ENCODE measurements around the gene RPGR. TPM values are rescaled to one million over a fixed set of nuclear protein-coding genes. Genes with fewer than 3 reads are reported as not detected.

The RPGR gene
- total RNA-seq, 1 experiment from 2014 or later: 8.3 TPM

DNA sequence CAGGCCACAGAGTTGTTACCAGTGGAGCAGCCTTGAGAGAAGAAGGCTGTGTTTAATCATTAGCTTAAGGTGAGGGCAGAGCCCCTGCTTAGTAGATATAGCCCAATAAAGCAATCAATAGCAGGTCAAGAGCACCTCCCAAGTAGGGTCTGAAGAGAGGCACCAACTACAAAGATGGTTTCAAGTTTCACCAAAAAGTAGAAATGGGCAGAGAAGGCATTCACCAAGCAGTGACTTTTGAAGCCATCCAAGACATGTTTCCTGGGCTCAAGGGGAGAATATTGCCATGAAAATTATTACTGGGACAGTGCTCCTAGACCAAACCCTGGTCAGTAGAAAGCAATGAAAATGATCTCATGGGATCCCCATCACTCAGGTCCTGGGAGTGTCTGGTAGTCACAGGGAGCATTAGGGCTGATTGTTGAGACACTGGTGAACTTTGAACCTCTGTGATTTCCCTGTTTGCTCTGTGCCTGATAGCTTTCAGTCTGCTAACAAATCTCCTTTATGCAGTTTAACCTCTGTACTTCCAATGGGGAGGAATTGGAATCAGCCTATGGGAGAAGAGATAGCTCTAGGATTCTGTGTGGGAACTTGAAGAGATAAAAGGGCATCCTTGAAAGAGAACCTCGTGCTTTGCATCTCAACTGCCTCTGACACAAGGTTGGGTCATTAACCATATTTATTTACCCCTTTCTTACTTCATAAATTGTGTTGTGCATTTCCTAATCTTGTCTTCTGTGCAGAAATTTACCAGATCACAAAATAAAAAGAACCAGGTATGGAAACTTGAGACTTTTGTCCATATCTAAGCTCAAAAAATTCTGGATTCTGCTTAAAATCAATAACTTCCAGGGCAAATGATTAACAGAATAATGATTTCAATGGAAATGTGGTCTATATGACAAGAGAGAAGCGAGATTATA, 15.8 kb upstream of the RPGR start:
- no peaks in the 10 kb centered on the region for H3K9me2 ChIP-seq (replicated peaks; ENCODE audit: low read length)
- no peaks in the 10 kb centered on the region for H4K20me1 ChIP-seq (ENCODE audit: low read length)
- H3K4me2 ChIP-seq (ENCODE audit: low read length): no peak overlapping the region
- BruUV-seq (replicated peaks): no TSS peak
- H3K4me1 ChIP-seq (ENCODE audit: insufficient read depth, low read length): no peaks in the 10 kb centered on the region
- ChIA-PET POLR2A (ENCODE audit: unreplicated experiment) (no interaction called here), CTCF (no interaction called here)
- H3K4me3 ChIP-seq (ENCODE audit: low read length): no peak overlapping the region
- H3K36me3 ChIP-seq (ENCODE audit: low read depth, low read length): no peaks in the 10 kb centered on the region
- H2AFZ ChIP-seq (ENCODE audit: low read length): no peak overlapping the region
- DNase-seq: no peak
- H3K27ac ChIP-seq (ENCODE audit: low read length): no peak overlapping the region
- ATAC-seq: no peak
- no peaks in the 10 kb centered on the region for H3K9me3 ChIP-seq (ENCODE audit: low read length)
- intact Hi-C loops (cut with micrococcal nuclease): no loop called here
- peaks cover 9% of the 10 kb centered on the region; the same call in 1 of the 2 replicates for H3K27me3 ChIP-seq (ENCODE audit: low read length)
- H3F3A ChIP-seq (ENCODE audit: low read length, unreplicated experiment): no peaks in the 10 kb centered on the region
- H3K79me2 ChIP-seq (ENCODE audit: low read length): no peaks in the 10 kb centered on the region
- H3K9ac ChIP-seq (ENCODE audit: low read length): no peak overlapping the region
- TF ChIP-seq EZH2phosphoT487 (IDR thresholded peaks at IDR 0.05; ENCODE audit: borderline replicate concordance, low read length) (no peak), EZH2 (IDR thresholded peaks at IDR 0.05; ENCODE audit: low read length, unreplicated experiment) (no peak)
- TF ChIP-seq, protein P1, sequence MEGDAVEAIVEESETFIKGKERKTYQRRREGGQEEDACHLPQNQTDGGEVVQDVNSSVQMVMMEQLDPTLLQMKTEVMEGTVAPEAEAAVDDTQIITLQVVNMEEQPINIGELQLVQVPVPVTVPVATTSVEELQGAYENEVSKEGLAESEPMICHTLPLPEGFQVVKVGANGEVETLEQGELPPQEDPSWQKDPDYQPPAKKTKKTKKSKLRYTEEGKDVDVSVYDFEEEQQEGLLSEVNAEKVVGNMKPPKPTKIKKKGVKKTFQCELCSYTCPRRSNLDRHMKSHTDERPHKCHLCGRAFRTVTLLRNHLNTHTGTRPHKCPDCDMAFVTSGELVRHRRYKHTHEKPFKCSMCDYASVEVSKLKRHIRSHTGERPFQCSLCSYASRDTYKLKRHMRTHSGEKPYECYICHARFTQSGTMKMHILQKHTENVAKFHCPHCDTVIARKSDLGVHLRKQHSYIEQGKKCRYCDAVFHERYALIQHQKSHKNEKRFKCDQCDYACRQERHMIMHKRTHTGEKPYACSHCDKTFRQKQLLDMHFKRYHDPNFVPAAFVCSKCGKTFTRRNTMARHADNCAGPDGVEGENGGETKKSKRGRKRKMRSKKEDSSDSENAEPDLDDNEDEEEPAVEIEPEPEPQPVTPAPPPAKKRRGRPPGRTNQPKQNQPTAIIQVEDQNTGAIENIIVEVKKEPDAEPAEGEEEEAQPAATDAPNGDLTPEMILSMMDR (conservative IDR thresholded peaks at IDR 0.05; ENCODE audit: low read depth, low read length): no peak

DNA sequence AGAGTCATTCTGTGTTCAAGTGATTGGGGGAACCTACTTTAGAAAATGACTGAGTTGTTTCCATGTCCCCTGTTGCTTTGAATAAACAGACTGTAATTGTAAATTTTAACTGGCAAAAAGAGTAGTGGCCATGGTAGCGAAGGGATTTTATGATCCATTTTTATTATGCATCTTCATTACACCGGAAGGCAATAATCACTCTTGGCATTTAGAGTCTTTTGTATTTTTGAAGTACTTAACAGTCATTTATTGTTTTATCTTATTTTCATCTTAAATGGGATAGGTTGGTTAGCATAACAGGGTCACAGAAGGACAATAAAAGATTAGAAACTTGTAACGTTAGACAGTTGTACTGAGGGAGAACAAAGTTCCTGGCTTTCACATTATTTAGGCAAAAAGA, 14.1 kb upstream of the RPGR start:
- BruUV-seq (replicated peaks): no TSS peak

DNA sequence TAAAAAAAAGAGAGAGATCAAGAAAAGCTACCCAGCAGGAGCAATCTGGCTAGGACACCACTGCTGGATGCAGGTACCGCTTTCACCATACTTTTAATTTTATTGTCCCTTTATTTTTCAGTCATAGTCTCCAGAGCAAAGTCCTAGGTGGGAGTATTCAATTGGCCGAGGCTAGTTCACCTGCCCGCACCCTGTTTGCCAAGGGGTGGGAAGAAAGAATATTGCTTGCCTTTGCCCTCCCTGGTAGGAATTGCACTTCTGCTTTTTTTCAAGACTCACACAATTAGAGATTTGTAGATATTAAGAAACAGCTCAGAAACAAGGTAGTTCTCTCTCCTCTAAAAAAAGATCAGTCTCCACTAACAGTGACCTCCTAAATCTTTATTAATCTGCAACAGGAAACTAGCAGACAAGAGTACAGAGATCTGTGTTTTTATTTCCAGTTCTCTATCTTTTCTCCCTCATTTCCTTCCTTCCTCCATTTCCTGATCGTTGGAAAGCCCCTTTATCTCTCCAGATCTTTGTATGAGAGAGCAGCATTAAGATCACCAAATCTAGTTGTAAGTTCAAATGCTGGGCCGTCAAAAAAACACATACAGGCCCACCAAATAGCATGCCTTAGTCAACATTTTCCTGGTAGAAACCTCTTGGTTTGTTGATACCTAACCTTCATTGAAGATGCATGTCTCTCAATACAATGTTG, 9.4 kb upstream of the RPGR start:
- Histone ChIP-seq H4K20me1 (ENCODE audit: low read length) (no peaks in the 10 kb centered on the region), H3K4me2 (ENCODE audit: low read length) (no peak overlapping the region), H3K9me2 (replicated peaks; ENCODE audit: low read length) (no peaks in the 10 kb centered on the region), H2AFZ (ENCODE audit: low read length) (no peak overlapping the region), H3K4me3 (ENCODE audit: low read length) (no peak overlapping the region), H3K4me1 (ENCODE audit: insufficient read depth, low read length) (no peaks in the 10 kb centered on the region), H3K27me3 (ENCODE audit: low read length) (peaks cover 6% of the 10 kb centered on the region), H3K9ac (ENCODE audit: low read length) (no peak overlapping the region), H3K27ac (ENCODE audit: low read length) (no peak overlapping the region), H3K9me3 (ENCODE audit: low read length) (no peaks in the 10 kb centered on the region), H3K36me3 (ENCODE audit: low read depth, low read length) (no peaks in the 10 kb centered on the region; the same call in 1 of the 2 replicates), H3F3A (ENCODE audit: low read length, unreplicated experiment) (no peaks in the 10 kb centered on the region), H3K79me2 (ENCODE audit: low read length) (no peaks in the 10 kb centered on the region)
- intact Hi-C loops (cut with micrococcal nuclease): no loop called here
- DNase-seq (no peak), ATAC-seq (no peak)
- ChIA-PET POLR2A (ENCODE audit: unreplicated experiment) (no interaction called here), CTCF (interaction anchor here (1.1 kb wide), 1 partner anchor 10 kb away, joined by 3 read pairs; the partner anchor contains the start of gene RPGR)
- TF ChIP-seq EZH2 (IDR thresholded peaks at IDR 0.05; ENCODE audit: low read length, unreplicated experiment): no peak
- no peak for TF ChIP-seq EZH2phosphoT487 (IDR thresholded peaks at IDR 0.05; ENCODE audit: borderline replicate concordance, low read length)
- TF ChIP-seq, protein P1 (conservative IDR thresholded peaks at IDR 0.05; ENCODE audit: low read depth, low read length): no peak
- no TSS peak for BruUV-seq (replicated peaks)

More for the DNA sequence above, 14.1 kb upstream of the RPGR start:
- no peaks in the 10 kb centered on the region for H3F3A ChIP-seq (ENCODE audit: low read length, unreplicated experiment)
- DNase-seq: no peak
- no peaks in the 10 kb centered on the region for H3K9me2 ChIP-seq (replicated peaks; ENCODE audit: low read length)
- H3K27me3 ChIP-seq (ENCODE audit: low read length): peaks cover 9% of the 10 kb centered on the region
- H3K9ac ChIP-seq (ENCODE audit: low read length): no peak overlapping the region
- no peak for ATAC-seq
- no peak overlapping the region for H3K27ac ChIP-seq (ENCODE audit: low read length)
- no peaks in the 10 kb centered on the region for H3K9me3 ChIP-seq (ENCODE audit: low read length)
- ChIA-PET CTCF (no interaction called here), POLR2A (ENCODE audit: unreplicated experiment) (no interaction called here)
- no peak overlapping the region for H3K4me2 ChIP-seq (ENCODE audit: low read length)
- no peak overlapping the region for H2AFZ ChIP-seq (ENCODE audit: low read length)
- H3K4me3 ChIP-seq (ENCODE audit: low read length): no peak overlapping the region
- no peak for TF ChIP-seq EZH2phosphoT487 (IDR thresholded peaks at IDR 0.05; ENCODE audit: borderline replicate concordance, low read length)
- intact Hi-C loops (cut with micrococcal nuclease): no loop called here
- H3K36me3 ChIP-seq (ENCODE audit: low read depth, low read length): no peaks in the 10 kb centered on the region
- H3K4me1 ChIP-seq (ENCODE audit: insufficient read depth, low read length): no peaks in the 10 kb centered on the region
- no peaks in the 10 kb centered on the region for H4K20me1 ChIP-seq (ENCODE audit: low read length)
- H3K79me2 ChIP-seq (ENCODE audit: low read length): no peaks in the 10 kb centered on the region
